Astrocyte of the spinal cord (primary cell): ENCODE data around the gene DHRS12.

Source experiments
- DNase-seq: peaks from one replicate; pipeline ENCODE4 v3.0.0; 2011; ENCODE audit warnings: low read depth, low spot score
- H3K4me3 ChIP-seq: 2 replicates; pipeline ENCODE4 v1.5.1; 2011; ENCODE audit warnings: low read depth, mild to moderate bottlenecking, low read length, moderate library complexity
- CTCF ChIP-seq: IDR thresholded peaks from 2 replicates; pipeline ENCODE4 v1.5.1; 2012; ENCODE audit warnings: low read depth, mild to moderate bottlenecking, low read length, inconsistent platforms
- in situ Hi-C: cut with HindIII; loops from 2 replicates; pipeline ENCODE4 v1.10.0; 2017; ENCODE audit warnings: low sequenced_read_pairs

Gene DHRS12

GRCh38 chr13:51784097-51784496 lies 19.9 kb downstream of the DHRS12 start:
- no peak for TF ChIP-seq CTCF
- in situ Hi-C loops, result no loop called here
- no peak for DNase-seq

GRCh38 chr13:51783428-51784094 lies 20.4 kb downstream of the DHRS12 start:
- in situ Hi-C loops, result no loop called here
- TF ChIP-seq CTCF, result no peak
- no peak overlapping the region for H3K4me3 ChIP-seq
- no peak for DNase-seq

More at GRCh38 chr13:51784097-51784496, 19.9 kb downstream of the DHRS12 start:
- H3K4me3 ChIP-seq, result no peak overlapping the region

- no peak overlapping the region for H3K4me3 ChIP-seq
- in situ Hi-C loops, result no loop called here
- no peak for TF ChIP-seq CTCF
- DNase-seq, result no peak
Observed at GRCh38 chr13:51782026-51782710, 21.8 kb downstream of the DHRS12 start.

- H3K4me3 ChIP-seq, result no peak overlapping the region
- peak; percentile 44 for DNase-seq
- in situ Hi-C loops, result no loop called here
- peak; percentile 50 for TF ChIP-seq CTCF
Observed at GRCh38 chr13:51781246-51782022, 22.5 kb downstream of the DHRS12 start.

GRCh38 chr13:51780099-51780498 lies 23.9 kb downstream of the DHRS12 start:
- TF ChIP-seq CTCF, result no peak
- H3K4me3 ChIP-seq, result no peak overlapping the region
- in situ Hi-C loops, result no loop called here
- DNase-seq, result no peak

GRCh38 chr13:51778392-51778791 lies 25.6 kb downstream of the DHRS12 start:
- in situ Hi-C loops, result no loop called here

More at GRCh38 chr13:51778392-51778791, 25.6 kb downstream of the DHRS12 start:
- no peak for TF ChIP-seq CTCF
- no peak overlapping the region for H3K4me3 ChIP-seq
- DNase-seq, result no peak
